Immature natural killer cell (primary cell): ENCODE data around the gene SEC11C. TPM values are rescaled to one million over a fixed set of nuclear protein-coding genes. Genes with fewer than 3 reads are reported as not detected.
"Not testable (repeated sequence)": the region's sequence is repeated elsewhere in the genome, so short reads cannot be mapped to it uniquely, and the experiment has no call there.

Experiments used
- DNase-seq, 3 donors: peaks; one replicate each; pipeline ENCODE4 v3.0.0; 2022; ENCODE audit warnings: mixed read lengths in 1 of 3
- H3K27ac Mint-ChIP-seq, 6 donors: one replicate each; pipeline ENCODE4 v1.8.0; 2020; ENCODE audit warnings: mixed read lengths in 6 of 6, mild to moderate bottlenecking in 5 of 6, inconsistent platforms in 4 of 6, moderate library complexity in 3 of 6
- H3K27me3 Mint-ChIP-seq, 3 donors: one replicate each; pipeline ENCODE4 v1.8.0; 2020 to 2021; ENCODE audit warnings: low read depth in 3 of 3, mild to moderate bottlenecking in 3 of 3, mixed read lengths in 3 of 3, moderate library complexity in 3 of 3, inconsistent platforms in 1 of 3
- H3K36me3 Mint-ChIP-seq, 3 donors: one replicate each; pipeline ENCODE4 v1.8.0; 2020; ENCODE audit warnings: mixed read lengths in 3 of 3, inconsistent platforms in 2 of 3, mild to moderate bottlenecking in 2 of 3
- H3K4me1 Mint-ChIP-seq, 2 donors: one replicate each; pipeline ENCODE4 v1.8.0; 2020; ENCODE audit warnings: inconsistent platforms in 2 of 2, mild to moderate bottlenecking in 2 of 2, mixed read lengths in 2 of 2, moderate library complexity in 1 of 2
- H3K4me3 Mint-ChIP-seq, 5 donors: one replicate each; pipeline ENCODE4 v1.8.0; 2020; ENCODE audit warnings: mild to moderate bottlenecking in 5 of 5, mixed read lengths in 5 of 5, inconsistent platforms in 3 of 5, moderate library complexity in 3 of 5
- H3K9me3 Mint-ChIP-seq, 6 donors: one replicate each; pipeline ENCODE4 v1.8.0; 2020; ENCODE audit warnings: mild to moderate bottlenecking in 6 of 6, mixed read lengths in 6 of 6, inconsistent platforms in 4 of 6, moderate library complexity in 3 of 6
- polyA plus RNA-seq, 3 donors: library from polyadenylated mRNA; unstranded; fragments of 300-500 nt; fragmentation: Illumina TruSeq; gene quantifications; one replicate each; pipeline ENCODE4 v1.2.3, GENCODE V29; 2021

Gene SEC11C
- polyA plus RNA-seq, 3 donors from 2014 or later, result 206 to 280 (median 233) TPM

DNA sequence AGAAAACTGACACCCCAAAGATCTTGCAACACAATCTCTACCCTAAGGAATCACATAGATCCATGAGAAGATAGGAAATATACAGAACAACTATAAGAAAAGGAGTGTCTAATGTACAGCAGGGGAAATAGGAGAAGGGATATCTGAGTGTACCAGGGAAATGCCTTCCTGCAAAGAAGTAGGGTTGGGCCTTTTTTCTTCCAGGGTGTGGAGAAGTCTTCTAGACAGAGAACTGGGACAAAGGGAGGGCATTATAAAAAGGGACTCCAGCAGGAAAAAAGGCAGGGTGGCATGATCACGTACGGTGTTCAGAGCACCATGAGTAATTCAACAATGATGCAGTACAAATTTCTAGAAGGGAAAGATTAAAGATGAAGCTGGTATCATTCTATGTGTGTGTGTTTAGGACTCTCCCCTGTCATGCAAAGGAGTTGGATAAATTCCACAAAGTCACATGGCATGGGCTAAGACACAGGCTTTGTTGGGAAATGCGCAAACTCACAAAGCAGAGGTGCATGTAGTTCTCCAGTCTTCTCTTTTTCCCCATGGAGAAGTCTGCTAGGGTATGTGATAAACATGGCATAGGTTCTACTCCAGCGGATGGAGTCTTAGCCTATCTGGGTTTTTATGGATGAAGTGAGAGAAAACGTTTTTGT is 6.7 kb upstream of the SEC11C start:
- DNase-seq, result no peak
- Mint-ChIP-seq H3K27ac (no peak overlapping the region), H3K4me3 (no peak overlapping the region), H3K4me1 (peaks cover 0 to 2% of the 10 kb centered on the region in 2 donors), H3K9me3 (no peaks in the 10 kb centered on the region), H3K27me3 (peaks cover 8 to 17% (median 15%) of the 10 kb centered on the region in 3 donors), H3K36me3 (peaks cover 0 to 3% (median 0%) of the 10 kb centered on the region in 3 donors)

DNA sequence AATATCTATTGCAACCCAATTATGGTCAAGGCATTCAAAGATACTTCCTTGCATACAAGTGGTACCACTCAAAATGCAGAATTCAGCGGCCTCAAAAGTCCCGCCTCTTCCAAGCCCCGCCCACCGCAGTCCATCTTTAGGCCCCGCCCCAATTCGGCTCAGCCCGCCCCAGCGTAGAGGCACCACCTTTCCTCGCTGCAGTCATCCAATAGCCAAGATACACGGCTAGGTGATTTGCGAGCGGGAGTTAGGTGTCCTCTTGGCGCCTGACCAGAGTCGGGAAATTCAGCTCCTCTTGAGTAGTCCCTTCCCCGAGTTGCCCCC is 431 bp upstream of the SEC11C start:
- Mint-ChIP-seq H3K27ac (peak overlapping the region; percentile 97 to 100 (median 99)), H3K9me3 (no peaks in the 10 kb centered on the region), H3K4me3 (peak overlapping the region; percentile 89 to 97 (median 95)), H3K27me3 (peaks cover 3 to 12% (median 4%) of the 10 kb centered on the region in 3 donors), H3K36me3 (peaks cover 0 to 3% (median 0%) of the 10 kb centered on the region in 3 donors), H3K4me1 (peaks cover 36 to 48% of the 10 kb centered on the region in 2 donors)
- peak; percentile 94 to 96 (median 95) for DNase-seq

DNA sequence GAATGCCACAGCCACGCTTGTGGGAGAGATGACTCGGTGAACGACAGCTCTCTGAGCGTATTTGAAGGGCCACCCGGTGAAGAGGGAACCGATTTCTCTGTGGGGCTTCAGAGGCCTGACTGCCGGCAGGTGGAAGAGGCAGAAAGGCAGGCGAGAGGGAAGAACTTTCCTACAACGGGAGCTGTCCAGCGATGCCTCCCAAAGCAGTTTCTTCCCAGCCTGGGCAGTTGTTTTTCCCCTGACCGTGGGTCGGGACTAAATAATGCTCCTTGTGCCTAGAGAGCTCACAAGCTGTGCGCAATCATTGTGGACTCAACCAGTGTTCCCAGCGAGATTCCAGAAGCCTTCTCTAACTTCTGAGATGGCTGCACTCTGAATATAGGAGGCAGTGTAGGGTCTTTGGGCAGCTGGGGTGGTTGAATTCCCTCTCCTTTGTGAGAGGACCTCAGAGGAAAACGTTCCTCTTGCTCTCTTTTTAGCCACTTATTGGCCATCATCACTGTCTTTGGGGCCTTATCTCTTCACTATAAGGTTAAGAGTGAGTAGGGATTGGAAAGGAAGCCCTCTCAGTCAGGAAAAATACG is 710 bp downstream of the SEC11C start:
- Mint-ChIP-seq H3K27ac (peak overlapping the region; percentile 97 to 100 (median 99)), H3K27me3 (peaks cover 2 to 5% (median 4%) of the 10 kb centered on the region in 3 donors), H3K9me3 (no peaks in the 10 kb centered on the region), H3K36me3 (peaks cover 0 to 3% (median 0%) of the 10 kb centered on the region in 3 donors), H3K4me3 (peak overlapping the region; percentile 89 to 97 (median 95)), H3K4me1 (peaks cover 36 to 57% of the 10 kb centered on the region in 2 donors)
- no peak for DNase-seq

DNA sequence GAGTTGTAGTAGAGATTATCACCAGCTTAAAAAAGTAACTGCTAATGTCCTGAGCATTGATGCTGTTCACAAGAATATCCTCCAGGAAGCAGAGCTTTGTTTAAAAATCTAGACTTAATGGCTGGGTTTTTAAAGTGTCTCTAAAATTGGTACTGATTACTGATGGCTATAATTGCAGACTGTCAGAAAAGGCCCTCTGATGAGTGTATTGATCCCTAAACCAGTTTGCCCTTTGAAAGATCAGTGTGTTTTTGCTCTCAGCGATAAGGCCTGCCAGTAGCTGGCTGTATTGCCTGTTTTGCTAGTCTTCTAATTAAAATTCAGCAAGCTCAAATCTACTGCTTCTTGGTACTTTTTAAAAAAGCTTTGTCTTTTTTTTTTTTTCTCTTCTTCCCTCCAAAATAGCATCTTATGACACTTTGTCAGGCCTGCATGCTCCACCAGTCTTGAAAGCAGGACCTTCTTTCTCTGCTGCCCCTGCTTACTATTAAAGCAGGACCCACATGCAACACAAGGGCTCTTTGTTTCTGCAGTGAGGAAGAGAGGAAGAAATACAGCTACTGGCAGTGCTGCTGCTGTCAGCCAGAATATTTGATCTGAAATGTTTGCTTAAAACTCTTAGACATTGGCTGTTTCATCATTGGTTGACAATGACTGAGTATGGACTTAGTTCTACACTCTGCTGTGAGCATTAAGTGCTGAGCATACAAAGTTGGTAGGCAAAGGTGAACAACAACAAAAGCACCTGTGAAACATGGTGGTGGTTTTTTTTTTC is 1.8 kb downstream of the SEC11C start:
- H3K36me3 Mint-ChIP-seq, result no peaks in the 10 kb centered on the region
- H3K4me3 Mint-ChIP-seq, result peak overlapping the region; percentile 89 to 97 (median 95)
- no peaks in the 10 kb centered on the region for H3K9me3 Mint-ChIP-seq
- DNase-seq, result no peak
- peak overlapping the region in 4 of 6 donors; percentile 76 to 99 (median 98) for H3K27ac Mint-ChIP-seq
- peaks cover 2 to 6% (median 4%) of the 10 kb centered on the region in 3 donors for H3K27me3 Mint-ChIP-seq
- peaks cover 44 to 68% of the 10 kb centered on the region in 2 donors for H3K4me1 Mint-ChIP-seq

DNA sequence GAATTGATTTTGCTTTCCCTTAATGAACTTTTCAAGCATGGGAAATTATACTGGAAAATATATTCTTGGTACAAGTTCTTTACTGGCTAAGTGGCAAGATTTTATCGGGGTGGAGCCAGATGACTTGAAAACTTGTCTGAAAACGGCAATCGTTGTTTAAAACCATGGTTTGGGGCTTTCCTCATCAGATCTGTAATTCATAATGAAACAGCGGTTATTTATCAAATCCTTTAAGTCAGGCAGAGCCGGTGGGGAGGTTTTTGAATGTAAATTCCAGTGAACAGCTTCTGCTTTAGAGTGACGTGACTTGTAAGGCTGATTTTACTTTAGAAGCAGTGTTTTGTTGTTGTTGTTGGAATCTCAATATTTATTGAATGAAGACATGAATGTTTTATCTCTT is 2.6 kb downstream of the SEC11C start:
- H3K4me1 Mint-ChIP-seq, result peaks cover 45 to 72% of the 10 kb centered on the region in 2 donors
- no peaks in the 10 kb centered on the region for H3K36me3 Mint-ChIP-seq
- peak overlapping the region in 2 of 6 donors; percentile 30 to 97 for H3K27ac Mint-ChIP-seq
- H3K9me3 Mint-ChIP-seq, result no peaks in the 10 kb centered on the region
- H3K27me3 Mint-ChIP-seq, result peaks cover 2 to 6% (median 4%) of the 10 kb centered on the region in 3 donors
- no peak for DNase-seq
- peak overlapping the region in 1 of 5 donors; percentile 57 for H3K4me3 Mint-ChIP-seq

DNA sequence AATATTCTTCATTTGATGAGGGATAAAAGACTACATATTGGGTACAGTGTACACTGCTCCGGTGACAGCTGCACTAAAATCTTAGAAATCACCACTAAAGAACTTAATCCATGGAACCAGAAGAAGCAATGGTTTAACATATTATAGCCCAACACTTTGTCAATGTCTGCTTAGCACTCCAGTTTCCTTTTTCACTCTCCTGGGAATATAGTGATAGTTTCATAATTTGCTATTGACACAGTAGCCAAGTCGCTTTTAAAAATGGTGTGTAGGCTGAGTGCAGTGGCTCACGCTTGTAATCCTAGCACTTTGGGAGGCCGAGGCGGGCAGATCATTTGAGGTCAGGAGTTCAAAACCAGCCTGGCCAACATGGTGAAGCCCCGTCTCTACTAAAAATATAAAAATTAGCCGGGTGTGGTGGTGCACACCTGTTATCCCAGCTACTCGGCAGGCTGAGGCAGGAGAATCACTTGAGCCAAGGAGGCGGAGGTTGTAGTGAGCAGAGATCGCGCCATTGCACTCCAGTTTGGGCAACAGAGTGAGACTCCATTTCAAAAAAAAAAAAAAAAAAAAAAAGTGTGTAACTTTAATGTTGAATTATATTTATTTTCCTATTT is 3.2 kb downstream of the SEC11C start:
- DNase-seq, H3K36me3 Mint-ChIP-seq, H3K4me3 Mint-ChIP-seq, H3K27ac Mint-ChIP-seq, H3K27me3 Mint-ChIP-seq, H3K9me3 Mint-ChIP-seq: not testable (repeated sequence)
- peaks cover 48 to 79% of the 10 kb centered on the region in 2 donors for H3K4me1 Mint-ChIP-seq

DNA sequence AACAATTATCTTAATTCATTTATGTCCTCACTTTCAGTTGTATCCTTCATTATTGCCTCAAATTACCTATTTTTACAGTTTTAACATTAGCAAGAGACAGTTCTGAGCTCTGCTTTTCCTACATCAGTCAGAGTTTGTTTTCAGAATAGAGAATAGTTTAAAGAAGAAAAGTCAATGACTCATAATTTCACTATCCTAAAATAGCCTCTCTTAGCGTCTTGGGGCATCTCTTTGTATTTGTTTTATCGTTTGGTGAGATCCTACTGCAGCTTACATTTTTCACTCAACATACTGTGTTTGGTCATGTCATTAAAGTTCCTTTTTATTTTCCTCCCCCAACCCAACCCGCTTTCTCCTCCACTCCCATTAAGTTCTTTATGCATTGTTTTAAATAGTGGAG is 3.8 kb downstream of the SEC11C start:
- H3K27ac Mint-ChIP-seq, result no peak overlapping the region
- H3K36me3 Mint-ChIP-seq, result no peaks in the 10 kb centered on the region
- H3K4me3 Mint-ChIP-seq, result no peak overlapping the region
- no peak for DNase-seq
- no peaks in the 10 kb centered on the region for H3K9me3 Mint-ChIP-seq
- peaks cover 50 to 82% of the 10 kb centered on the region in 2 donors for H3K4me1 Mint-ChIP-seq
- peaks cover 2 to 6% (median 4%) of the 10 kb centered on the region in 3 donors for H3K27me3 Mint-ChIP-seq

DNA sequence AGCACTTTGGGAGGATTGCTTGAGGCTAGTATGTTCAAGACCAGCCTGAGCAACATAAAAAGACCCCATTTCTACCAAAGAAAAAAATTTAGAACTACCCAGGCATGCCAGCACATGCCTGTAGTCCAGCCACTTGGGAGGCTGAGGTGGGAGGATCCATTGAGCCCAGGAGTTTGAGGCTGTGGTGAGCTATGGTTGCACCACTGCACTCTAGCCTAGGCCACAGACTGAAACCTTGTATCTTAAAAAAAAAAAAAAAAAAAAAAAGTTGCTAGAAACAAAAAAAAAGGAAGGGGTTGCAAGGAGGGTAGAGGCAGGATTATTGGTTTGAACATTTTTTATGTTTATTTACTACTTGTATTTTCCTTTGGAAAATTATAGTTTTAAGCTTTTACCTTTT is 4.8 kb downstream of the SEC11C start:
- Mint-ChIP-seq H3K4me3 (no peak overlapping the region), H3K36me3 (no peaks in the 10 kb centered on the region), H3K4me1 (peaks cover 52 to 83% of the 10 kb centered on the region in 2 donors), H3K9me3 (no peaks in the 10 kb centered on the region), H3K27me3 (peaks cover 1 to 6% (median 2%) of the 10 kb centered on the region in 3 donors), H3K27ac (no peak overlapping the region)
- no peak for DNase-seq

DNA sequence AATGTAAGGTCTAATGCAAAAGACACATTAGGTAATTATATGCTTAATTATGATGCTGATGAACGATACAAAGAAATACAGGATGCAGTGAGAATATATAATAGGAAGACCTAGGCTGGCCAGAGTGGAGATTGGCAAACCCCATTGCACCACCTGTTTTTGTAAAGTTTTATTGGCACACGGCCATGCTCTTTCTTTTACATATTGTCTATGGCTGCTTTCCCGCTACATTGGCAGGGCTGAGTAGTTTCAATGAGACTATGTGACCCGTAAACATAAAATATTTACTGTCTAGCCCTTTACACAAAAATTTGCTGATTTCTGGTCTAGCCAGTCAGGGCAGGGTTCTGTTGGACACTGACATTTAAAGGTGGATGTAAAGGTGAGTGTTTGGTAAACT is 5.4 kb downstream of the SEC11C start:
- H3K9me3 Mint-ChIP-seq, result no peaks in the 10 kb centered on the region
- peak overlapping the region in 1 of 6 donors; percentile 3 for H3K27ac Mint-ChIP-seq
- peaks cover 49 to 81% of the 10 kb centered on the region in 2 donors for H3K4me1 Mint-ChIP-seq
- peaks cover 0 to 6% (median 2%) of the 10 kb centered on the region in 3 donors for H3K27me3 Mint-ChIP-seq
- H3K36me3 Mint-ChIP-seq, result no peaks in the 10 kb centered on the region
- DNase-seq, result no peak
- no peak overlapping the region for H3K4me3 Mint-ChIP-seq

DNA sequence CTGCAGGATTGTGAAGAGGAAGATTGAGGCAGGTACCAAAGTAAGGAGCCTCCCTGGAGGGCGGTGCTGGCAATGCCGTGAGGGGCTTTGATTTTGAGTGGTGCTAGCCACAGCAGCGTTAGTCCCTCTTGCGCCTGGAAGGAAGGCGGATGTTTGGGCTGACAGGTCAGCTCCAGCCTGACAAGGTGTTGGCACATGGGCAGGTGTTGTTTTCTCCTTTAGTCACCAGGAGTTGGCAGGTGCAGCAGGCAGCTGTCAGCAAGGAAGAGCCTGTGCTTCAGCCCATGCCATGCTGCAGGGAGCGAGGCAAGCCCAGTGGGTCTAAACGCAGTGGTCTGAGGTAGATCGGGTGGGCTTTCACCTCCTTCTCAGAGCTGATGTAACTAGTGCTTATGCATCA is 8.5 kb downstream of the SEC11C start:
- peaks cover 24 to 52% of the 10 kb centered on the region in 2 donors for H3K4me1 Mint-ChIP-seq
- no peak for DNase-seq
- H3K27ac Mint-ChIP-seq, result peak overlapping the region in 1 of 6 donors; percentile 62
- peaks cover 6 to 14% (median 7%) of the 10 kb centered on the region in 3 donors for H3K36me3 Mint-ChIP-seq
- no peaks in the 10 kb centered on the region for H3K9me3 Mint-ChIP-seq
- no peak overlapping the region for H3K4me3 Mint-ChIP-seq
- peaks cover 0 to 2% (median 2%) of the 10 kb centered on the region in 3 donors for H3K27me3 Mint-ChIP-seq

DNA sequence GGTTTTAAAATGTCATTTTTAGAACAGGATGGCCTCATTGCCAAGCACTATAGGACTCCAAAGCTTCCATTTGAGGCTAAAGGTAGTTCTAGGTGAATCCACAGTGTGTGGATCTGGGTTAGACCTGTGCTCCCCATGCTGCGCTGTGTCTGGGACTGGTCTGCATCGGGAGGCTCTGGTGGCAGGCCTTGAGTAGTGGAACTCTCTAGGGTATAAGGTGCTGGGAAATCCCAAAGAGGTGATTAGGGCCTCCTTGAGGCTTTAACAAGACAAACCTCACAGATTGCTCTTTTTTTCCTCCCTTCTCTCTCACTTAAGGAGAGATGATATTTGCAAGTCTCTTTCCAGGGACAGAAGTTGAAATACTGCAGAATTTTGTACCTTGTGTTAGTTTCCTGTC is 9.3 kb downstream of the SEC11C start:
- Mint-ChIP-seq H3K27me3 (peaks cover 0 to 2% (median 2%) of the 10 kb centered on the region in 3 donors), H3K4me3 (no peak overlapping the region), H3K9me3 (no peaks in the 10 kb centered on the region), H3K36me3 (peaks cover 8 to 21% (median 11%) of the 10 kb centered on the region in 3 donors), H3K4me1 (peaks cover 21 to 45% of the 10 kb centered on the region in 2 donors), H3K27ac (peak overlapping the region in 1 of 6 donors; percentile 79)
- DNase-seq, result no peak

DNA sequence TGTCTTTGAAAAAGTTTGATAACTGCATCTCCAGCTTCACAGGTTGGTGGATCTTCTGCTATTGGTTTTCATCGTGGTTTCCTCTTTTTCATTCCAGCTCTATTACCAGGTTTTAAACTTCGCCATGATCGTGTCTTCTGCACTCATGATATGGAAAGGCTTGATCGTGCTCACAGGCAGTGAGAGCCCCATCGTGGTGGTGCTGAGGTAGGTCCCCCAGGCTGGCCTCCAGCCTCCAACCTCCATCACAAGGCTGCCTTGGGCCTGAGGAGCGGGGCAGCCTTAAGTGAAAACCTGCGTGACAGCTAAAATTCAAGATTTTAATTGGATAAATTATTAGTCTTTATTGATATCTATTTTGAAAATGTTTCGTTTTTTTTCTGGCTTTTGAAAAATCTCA is 9.7 kb downstream of the SEC11C start:
- peaks cover 8 to 25% (median 11%) of the 10 kb centered on the region in 3 donors for H3K36me3 Mint-ChIP-seq
- peaks cover 0 to 2% (median 2%) of the 10 kb centered on the region in 3 donors for H3K27me3 Mint-ChIP-seq
- no peaks in the 10 kb centered on the region for H3K9me3 Mint-ChIP-seq
- peak overlapping the region in 1 of 6 donors; percentile 79 for H3K27ac Mint-ChIP-seq
- H3K4me3 Mint-ChIP-seq, result no peak overlapping the region
- DNase-seq, result no peak
- peaks cover 19 to 42% of the 10 kb centered on the region in 2 donors for H3K4me1 Mint-ChIP-seq

DNA sequence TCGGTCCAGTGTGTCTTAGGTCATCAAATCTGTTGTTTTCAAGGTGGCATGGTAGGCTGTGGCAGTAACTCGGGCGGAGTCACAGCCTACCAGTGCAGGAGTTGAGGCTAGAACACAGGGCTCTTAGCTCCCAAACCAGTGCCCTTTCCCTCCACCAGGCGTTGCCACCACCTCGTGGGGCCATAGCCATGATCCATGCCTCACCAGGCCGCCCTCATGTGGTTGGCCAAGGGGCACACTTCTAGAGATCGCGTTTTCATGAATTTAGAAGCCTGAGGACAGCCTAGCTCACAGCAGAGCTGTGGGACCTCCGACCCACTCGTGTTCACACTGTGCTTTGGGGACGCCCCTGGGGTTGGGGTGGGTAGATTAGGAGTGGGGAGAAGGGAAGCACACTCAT is 10.6 kb downstream of the SEC11C start:
- peaks cover 19 to 36% of the 10 kb centered on the region in 2 donors for H3K4me1 Mint-ChIP-seq
- peaks cover 8 to 28% (median 15%) of the 10 kb centered on the region in 3 donors for H3K36me3 Mint-ChIP-seq
- no peak for DNase-seq
- H3K27ac Mint-ChIP-seq, result no peak overlapping the region
- H3K27me3 Mint-ChIP-seq, result peaks cover 0 to 2% (median 2%) of the 10 kb centered on the region in 3 donors
- H3K9me3 Mint-ChIP-seq, result no peaks in the 10 kb centered on the region
- H3K4me3 Mint-ChIP-seq, result no peak overlapping the region
